ENCODE measurements around the gene CFAP119.

The CFAP119 gene

DNA sequence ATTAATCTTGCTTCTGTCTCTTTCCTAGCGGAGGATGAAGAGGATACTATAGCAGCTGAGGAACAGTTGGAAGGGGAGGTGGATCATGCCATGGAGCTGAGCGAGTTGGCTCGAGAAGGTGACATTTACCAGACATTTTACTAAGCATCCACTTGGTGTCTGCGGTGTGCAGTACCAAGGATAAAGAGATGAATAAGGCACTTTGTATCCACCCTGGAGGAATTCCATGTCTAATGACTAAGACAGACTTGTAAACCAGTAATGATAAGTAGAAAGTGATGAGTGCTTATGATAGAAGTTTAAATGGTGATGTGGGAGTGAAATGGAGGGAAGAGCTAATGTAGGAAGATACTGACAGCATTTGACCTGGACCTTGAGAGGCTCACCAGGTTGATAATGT is 50.9 kb downstream of the CFAP119 start:
- H3K4me3 ChIP-seq (ENCODE audit: low read length) = no peak overlapping the region
- H3K79me1 ChIP-seq (ENCODE audit: low read length) = peaks cover 5% of the 10 kb centered on the region
- H3K9ac ChIP-seq (ENCODE audit: low read length) = no peak overlapping the region
- H3K23ac ChIP-seq (ENCODE audit: low read length) = no peak overlapping the region
- peaks cover 46% of the 10 kb centered on the region for H3K36me3 ChIP-seq (ENCODE audit: control insufficient read depth, insufficient read depth, low read length)
- no peaks in the 10 kb centered on the region for H3K27me3 ChIP-seq (ENCODE audit: insufficient read depth, low read length, poor library complexity)
- no peak overlapping the region for H4K8ac ChIP-seq (ENCODE audit: low read depth, low read length)
- H3K4me2 ChIP-seq (ENCODE audit: low read length) = no peak overlapping the region
- DNase-seq = no peak
- no CpG with 5 or more reads among the region's 4 CpGs for WGBS (ENCODE audit: extremely low coverage, insufficient coverage, low lambda C conversion rate)
- no peak overlapping the region for H2AK5ac ChIP-seq (ENCODE audit: low read length)
- no peak overlapping the region for H3K18ac ChIP-seq (ENCODE audit: low read length)
- peaks cover 2% of the 10 kb centered on the region for H3K79me2 ChIP-seq (ENCODE audit: control insufficient read depth, insufficient read depth, low read length)
- H2BK120ac ChIP-seq (ENCODE audit: low read depth, low read length) = no peak overlapping the region
- H2BK5ac ChIP-seq (ENCODE audit: low read length) = no peak overlapping the region
- no peak overlapping the region for H2BK15ac ChIP-seq (replicated peaks; ENCODE audit: low read depth)
- no peak overlapping the region for H3K56ac ChIP-seq (ENCODE audit: low read length)
- H3K4me1 ChIP-seq (ENCODE audit: control insufficient read depth, low read depth, low read length) = no peaks in the 10 kb centered on the region
- no peak overlapping the region for H4K5ac ChIP-seq (ENCODE audit: low read length)
- no peak overlapping the region for H3K27ac ChIP-seq (ENCODE audit: low read depth, low read length)
- no peak overlapping the region for H3K4ac ChIP-seq (ENCODE audit: low read depth, low read length)

Small RNA genes within 50 kb of the gene (small RNA-seq; reads per million reads assigned to genes)
- gene SNORA30 (ENCODE audit: insufficient read depth) = 3.6 reads per million, percentile 56 among the genes with 10 or more reads in this experiment
